HEK293T (cell line): ENCODE results near the gene C22orf31.

Experiments used
- ARNT ChIP-seq: fragments of 450-650 bp; IDR thresholded peaks from 2 replicates; pipeline ENCODE4 v1.6.1; 2017; ENCODE audit warnings: mild to moderate bottlenecking
- ELF4 ChIP-seq: fragments of 450-650 bp; IDR thresholded peaks from 2 replicates; pipeline ENCODE4 v1.6.1; 2017; ENCODE audit warnings: antibody characterized with exemption
- FOXA1 ChIP-seq: fragments of 450-650 bp; IDR thresholded peaks from 2 replicates; pipeline ENCODE4 v1.6.1; 2016; ENCODE audit warnings: mild to moderate bottlenecking
- FOXM1 ChIP-seq: fragments of 450-650 bp; IDR thresholded peaks from 2 replicates; pipeline ENCODE4 v1.6.1; 2017; ENCODE audit warnings: mild to moderate bottlenecking, borderline replicate concordance
- L3MBTL2 ChIP-seq: fragments of 450-650 bp; conservative IDR thresholded peaks from 2 replicates; pipeline ENCODE4 v1.6.1; 2016; ENCODE audit warnings: mild to moderate bottlenecking
- NFRKB ChIP-seq: fragments of 450-650 bp; IDR thresholded peaks from 2 replicates; pipeline ENCODE4 v1.6.1; 2016; ENCODE audit warnings: mild to moderate bottlenecking, moderate library complexity
- SUZ12 ChIP-seq: fragments of 450-650 bp; IDR thresholded peaks from 2 replicates; pipeline ENCODE4 v1.6.1; 2016; ENCODE audit warnings: mild to moderate bottlenecking
- TARDBP ChIP-seq: fragments of 450-650 bp; IDR thresholded peaks from 2 replicates; pipeline ENCODE4 v1.6.1; 2016

GRCh38 chr22:29012952-29013351 lies 48.7 kb downstream of the C22orf31 start:
- no peak for TF ChIP-seq FOXM1
- no peak for TF ChIP-seq FOXA1
- no peak for TF ChIP-seq ARNT
- TF ChIP-seq TARDBP: no peak
- no peak for TF ChIP-seq NFRKB
- TF ChIP-seq ELF4: no peak
- no peak for TF ChIP-seq L3MBTL2
- TF ChIP-seq SUZ12: no peak
